ENCODE measurements around the gene JPH4.
A peak's percentile ranks its signal among the peaks of the same experiment; 100 is the strongest.

JPH4 gene

GRCh38 chr14:23559010-23559925 is 19.3 kb downstream of the JPH4 start:
- Mint-ChIP-seq H3K4me3 (no peak overlapping the region), H3K4me1 (peaks cover 49% of the 10 kb centered on the region), H3K9me3 (no peaks in the 10 kb centered on the region), H3K27me3 (no peaks in the 10 kb centered on the region), H3K27ac (no peak overlapping the region), H3K36me3 (peaks cover 26% of the 10 kb centered on the region)
- no peak for ATAC-seq (ENCODE audit: low read depth)
- DNase-seq (ENCODE audit: low spot score in 2 of 2) = peak; percentile 61 to 69

- H3K27me3 Mint-ChIP-seq = no peaks in the 10 kb centered on the region
- peak overlapping the region; percentile 51 for H3K27ac Mint-ChIP-seq
- DNase-seq (ENCODE audit: low spot score in 2 of 2) (no peak), ATAC-seq (ENCODE audit: low read depth) (no peak)
- no peaks in the 10 kb centered on the region for H3K9me3 Mint-ChIP-seq
- H3K36me3 Mint-ChIP-seq = peaks cover 21% of the 10 kb centered on the region
- H3K4me1 Mint-ChIP-seq = peaks cover 44% of the 10 kb centered on the region
- H3K4me3 Mint-ChIP-seq = no peak overlapping the region
These were observed 20.1 kb downstream of the JPH4 start for GRCh38 chr14:23558346-23559009.

- no peak for ATAC-seq (ENCODE audit: low read depth)
- peak overlapping the region; percentile 33 for H3K4me3 Mint-ChIP-seq
These were observed 20.6 kb downstream of the JPH4 start for GRCh38 chr14:23557946-23558345.

GRCh38 chr14:23557521-23557920 is 21.1 kb downstream of the JPH4 start:
- no peak for ATAC-seq (ENCODE audit: low read depth)
- no peaks in the 10 kb centered on the region for H3K27me3 Mint-ChIP-seq
- peak overlapping the region; percentile 33 for H3K4me3 Mint-ChIP-seq
- peak overlapping the region; percentile 51 for H3K27ac Mint-ChIP-seq
- no peak for DNase-seq (ENCODE audit: low spot score in 2 of 2)
- H3K4me1 Mint-ChIP-seq = peaks cover 37% of the 10 kb centered on the region
- H3K9me3 Mint-ChIP-seq = no peaks in the 10 kb centered on the region
- H3K36me3 Mint-ChIP-seq = peaks cover 16% of the 10 kb centered on the region

More at GRCh38 chr14:23557946-23558345, 20.6 kb downstream of the JPH4 start:
- Mint-ChIP-seq H3K4me1 (peaks cover 40% of the 10 kb centered on the region), H3K9me3 (no peaks in the 10 kb centered on the region), H3K36me3 (peaks cover 19% of the 10 kb centered on the region), H3K27ac (peak overlapping the region; percentile 51), H3K27me3 (no peaks in the 10 kb centered on the region)
- no peak for DNase-seq (ENCODE audit: low spot score in 2 of 2)

- Mint-ChIP-seq H3K9me3 (no peaks in the 10 kb centered on the region), H3K27me3 (no peaks in the 10 kb centered on the region), H3K4me1 (peaks cover 38% of the 10 kb centered on the region), H3K27ac (peak overlapping the region; percentile 93), H3K4me3 (peak overlapping the region; percentile 98), H3K36me3 (peaks cover 16% of the 10 kb centered on the region)
- DNase-seq (ENCODE audit: low spot score in 2 of 2) = no peak
- no peak for ATAC-seq (ENCODE audit: low read depth)
These were observed 21.7 kb downstream of the JPH4 start for GRCh38 chr14:23556700-23557440.

GRCh38 chr14:23555882-23556699 is 22.5 kb downstream of the JPH4 start, which contains the start of gene THTPA:
Gene THTPA (plus strand): TSS chr14:23556271. CDS start chr14:23556758, 487 bp downstream.
- peaks cover 37% of the 10 kb centered on the region for H3K4me1 Mint-ChIP-seq
- H3K4me3 Mint-ChIP-seq = peak within 1 kb of the TSS; percentile 98
- no peaks in the 10 kb centered on the region for H3K27me3 Mint-ChIP-seq
- H3K27ac Mint-ChIP-seq = peak within 1 kb of the TSS; percentile 93
- DNase-seq (ENCODE audit: low spot score in 2 of 2) = peak; percentile 85 to 89
- no peaks in the 10 kb centered on the region for H3K9me3 Mint-ChIP-seq
- H3K36me3 Mint-ChIP-seq = peaks cover 12% of the 10 kb centered on the region
- ATAC-seq (ENCODE audit: low read depth) = peak; percentile 85

- peaks cover 7% of the 10 kb centered on the region for H3K36me3 Mint-ChIP-seq
- H3K4me1 Mint-ChIP-seq = peaks cover 33% of the 10 kb centered on the region
- ATAC-seq (ENCODE audit: low read depth) = no peak
These were observed 23.1 kb downstream of the JPH4 start for GRCh38 chr14:23555533-23555881.

GRCh38 chr14:23551266-23552028 is 27.1 kb downstream of the JPH4 start, which contains the start of gene ZFHX2:
Gene ZFHX2 (minus strand): TSS chr14:23551765. CDS start chr14:23535325, 16,440 bp downstream.
- DNase-seq (ENCODE audit: low spot score in 2 of 2) (peak; percentile 44 to 74), ATAC-seq (ENCODE audit: low read depth) (peak; percentile 50)
- Mint-ChIP-seq H3K36me3 (no peaks in the 10 kb centered on the region), H3K4me3 (peak within 1 kb of the TSS; percentile 21), H3K4me1 (peaks cover 11% of the 10 kb centered on the region), H3K27me3 (no peaks in the 10 kb centered on the region), H3K27ac (no peak within 1 kb of the TSS), H3K9me3 (no peaks in the 10 kb centered on the region)

More at GRCh38 chr14:23555533-23555881, 23.1 kb downstream of the JPH4 start:
- Mint-ChIP-seq H3K9me3 (no peaks in the 10 kb centered on the region), H3K27me3 (no peaks in the 10 kb centered on the region), H3K27ac (peak overlapping the region; percentile 93), H3K4me3 (peak overlapping the region; percentile 98)
- DNase-seq (ENCODE audit: low spot score in 2 of 2) = no peak

GRCh38 chr14:23550812-23551265 is 27.8 kb downstream of the JPH4 start:
- DNase-seq (ENCODE audit: low spot score in 2 of 2) = no peak
- Mint-ChIP-seq H3K36me3 (no peaks in the 10 kb centered on the region), H3K4me1 (peaks cover 8% of the 10 kb centered on the region), H3K27ac (no peak overlapping the region), H3K9me3 (no peaks in the 10 kb centered on the region), H3K27me3 (no peaks in the 10 kb centered on the region), H3K4me3 (no peak overlapping the region)
- no peak for ATAC-seq (ENCODE audit: low read depth)

- Mint-ChIP-seq H3K9me3 (no peaks in the 10 kb centered on the region), H3K27me3 (no peaks in the 10 kb centered on the region), H3K4me1 (peaks cover 4% of the 10 kb centered on the region), H3K36me3 (no peaks in the 10 kb centered on the region), H3K4me3 (no peak overlapping the region), H3K27ac (no peak overlapping the region)
- DNase-seq (ENCODE audit: low spot score in 2 of 2) = no peak
- ATAC-seq (ENCODE audit: low read depth) = no peak
These were observed 28.3 kb downstream of the JPH4 start for GRCh38 chr14:23550131-23550811.

- no peak for DNase-seq (ENCODE audit: low spot score in 2 of 2)
These were observed 30.0 kb downstream of the JPH4 start for GRCh38 chr14:23548351-23549318.

More at GRCh38 chr14:23548351-23549318, 30.0 kb downstream of the JPH4 start:
- Mint-ChIP-seq H3K36me3 (no peaks in the 10 kb centered on the region), H3K27me3 (no peaks in the 10 kb centered on the region), H3K4me1 (peaks cover 3% of the 10 kb centered on the region), H3K27ac (no peak overlapping the region), H3K9me3 (no peaks in the 10 kb centered on the region), H3K4me3 (no peak overlapping the region)
- ATAC-seq (ENCODE audit: low read depth) = no peak

Measured in memory B cell (primary cell).